BE2C (cell line): ENCODE results near the gene CADM1.
A peak's percentile ranks its signal among the peaks of the same experiment; 100 is the strongest.

Experiments
- DNase-seq: peaks from one replicate; pipeline ENCODE4 v3.0.0-alpha.2; 2020
- H3K27me3 ChIP-seq: fragments of 250-450 bp; sonication (Bioruptor Pico); 2 replicates; pipeline ENCODE4 v1.5.1; 2020; ENCODE audit warnings: mild to moderate bottlenecking
- H3K36me3 ChIP-seq: fragments of 250-450 bp; sonication (Bioruptor Pico); 2 replicates; pipeline ENCODE4 v1.5.1; 2020; ENCODE audit warnings: mild to moderate bottlenecking
- H3K4me1 ChIP-seq: fragments of 250-450 bp; sonication (Bioruptor Pico); 2 replicates; pipeline ENCODE4 v1.5.1; 2020
- H3K4me3 ChIP-seq: 2 replicates; pipeline ENCODE4 v1.5.1; 2011; ENCODE audit warnings: low read depth, low read length
- H3K9me3 ChIP-seq: fragments of 250-450 bp; sonication (Bioruptor Pico); 2 replicates; pipeline ENCODE4 v1.5.1; 2020
- CTCF ChIP-seq: IDR thresholded peaks from 2 replicates; pipeline ENCODE4 v1.5.1; 2012; ENCODE audit warnings: mild to moderate bottlenecking, low read depth, low read length

CADM1 gene

GRCh38 chr11:115396533-115396932, 107.7 kb downstream of the CADM1 start:
- H3K27me3 ChIP-seq: no peaks in the 10 kb centered on the region; the same call in 1 of the 2 replicates
- no peak for DNase-seq
- no peak overlapping the region for H3K4me3 ChIP-seq
- TF ChIP-seq CTCF: no peak
- no peaks in the 10 kb centered on the region for H3K9me3 ChIP-seq
- peaks cover 16% of the 10 kb centered on the region for H3K36me3 ChIP-seq
- peaks cover 24% of the 10 kb centered on the region for H3K4me1 ChIP-seq

GRCh38 chr11:115393950-115394349, 110.3 kb downstream of the CADM1 start:
- TF ChIP-seq CTCF: no peak
- no peaks in the 10 kb centered on the region; the same call in 1 of the 2 replicates for H3K27me3 ChIP-seq
- H3K9me3 ChIP-seq: no peaks in the 10 kb centered on the region
- peaks cover 11% of the 10 kb centered on the region for H3K36me3 ChIP-seq
- H3K4me1 ChIP-seq: peaks cover 38% of the 10 kb centered on the region
- H3K4me3 ChIP-seq: no peak overlapping the region
- no peak for DNase-seq

- no peak overlapping the region for H3K4me3 ChIP-seq
- no peaks in the 10 kb centered on the region; the same call in 1 of the 2 replicates for H3K27me3 ChIP-seq
- H3K4me1 ChIP-seq: peaks cover 34% of the 10 kb centered on the region
- H3K36me3 ChIP-seq: peaks cover 4% of the 10 kb centered on the region
- TF ChIP-seq CTCF: no peak
- DNase-seq: peak; percentile 59
- no peaks in the 10 kb centered on the region for H3K9me3 ChIP-seq
Measured at GRCh38 chr11:115391598-115391997, 112.6 kb downstream of the CADM1 start.

- no peak for DNase-seq
- H3K4me1 ChIP-seq: peaks cover 34% of the 10 kb centered on the region
- H3K4me3 ChIP-seq: no peak overlapping the region
- no peaks in the 10 kb centered on the region; the same call in 1 of the 2 replicates for H3K27me3 ChIP-seq
- no peak for TF ChIP-seq CTCF
- H3K36me3 ChIP-seq: peaks cover 3% of the 10 kb centered on the region
- no peaks in the 10 kb centered on the region for H3K9me3 ChIP-seq
Measured at GRCh38 chr11:115391160-115391559, 113.1 kb downstream of the CADM1 start.

- H3K36me3 ChIP-seq: no peaks in the 10 kb centered on the region; the same call in 1 of the 2 replicates
- H3K9me3 ChIP-seq: no peaks in the 10 kb centered on the region
- peaks cover 38% of the 10 kb centered on the region for H3K4me1 ChIP-seq
- TF ChIP-seq CTCF: no peak
- no peak for DNase-seq
- H3K4me3 ChIP-seq: no peak overlapping the region
- no peaks in the 10 kb centered on the region; the same call in 1 of the 2 replicates for H3K27me3 ChIP-seq
Measured at GRCh38 chr11:115390441-115390840, 113.8 kb downstream of the CADM1 start.

- Histone ChIP-seq H3K27me3 (no peaks in the 10 kb centered on the region; the same call in 1 of the 2 replicates), H3K4me3 (no peak overlapping the region), H3K4me1 (peaks cover 38% of the 10 kb centered on the region), H3K9me3 (no peaks in the 10 kb centered on the region), H3K36me3 (no peaks in the 10 kb centered on the region; the same call in 1 of the 2 replicates)
- TF ChIP-seq CTCF: no peak
- no peak for DNase-seq
Measured at GRCh38 chr11:115389790-115390189, 114.4 kb downstream of the CADM1 start.
